Astrocyte of the hippocampus (primary cell): ENCODE measurements around the gene SKIL.

Experiments
- DNase-seq: peaks from one replicate; pipeline ENCODE4 v3.0.0; 2011; ENCODE audit warnings: low read depth, low spot score

SKIL gene

DNA sequence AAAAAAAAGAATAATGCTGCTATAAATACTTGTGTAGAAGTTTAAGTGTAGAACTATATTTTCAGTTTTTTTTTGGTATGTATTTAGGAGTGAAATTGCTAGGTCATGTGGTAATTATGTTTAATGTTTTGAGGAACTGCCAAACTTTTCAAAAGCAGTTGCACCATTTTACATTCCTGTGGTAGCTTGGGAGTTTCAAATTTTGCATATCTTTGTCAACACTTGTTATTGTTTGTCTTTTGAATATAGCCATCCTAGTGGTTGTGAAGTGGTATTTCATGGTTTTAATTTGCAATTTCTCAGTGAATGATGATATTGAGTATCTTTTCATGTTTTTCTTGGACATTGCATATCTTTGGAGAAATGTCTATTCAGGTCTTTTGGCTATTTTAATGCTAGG lies 30.4 kb downstream of the SKIL start:
- no peak for DNase-seq

DNA sequence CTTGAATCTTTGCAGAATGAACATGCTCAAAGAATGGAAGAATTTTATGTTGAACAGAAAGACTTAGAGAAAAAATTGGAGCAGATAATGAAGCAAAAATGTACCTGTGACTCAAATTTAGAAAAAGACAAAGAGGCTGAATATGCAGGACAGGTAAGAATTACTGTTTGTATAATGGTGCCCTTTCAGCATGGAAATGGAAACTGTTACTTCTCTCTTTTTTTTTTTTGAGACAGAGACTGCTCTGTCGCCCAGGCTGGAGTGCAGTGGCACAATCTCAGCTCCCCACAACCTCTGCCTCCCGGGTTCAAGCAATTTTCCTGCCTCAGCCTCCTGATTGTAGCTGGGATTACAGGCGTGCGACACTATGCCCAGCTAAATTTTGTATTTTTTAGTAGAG lies 33.6 kb downstream of the SKIL start:
- no peak for DNase-seq

DNA sequence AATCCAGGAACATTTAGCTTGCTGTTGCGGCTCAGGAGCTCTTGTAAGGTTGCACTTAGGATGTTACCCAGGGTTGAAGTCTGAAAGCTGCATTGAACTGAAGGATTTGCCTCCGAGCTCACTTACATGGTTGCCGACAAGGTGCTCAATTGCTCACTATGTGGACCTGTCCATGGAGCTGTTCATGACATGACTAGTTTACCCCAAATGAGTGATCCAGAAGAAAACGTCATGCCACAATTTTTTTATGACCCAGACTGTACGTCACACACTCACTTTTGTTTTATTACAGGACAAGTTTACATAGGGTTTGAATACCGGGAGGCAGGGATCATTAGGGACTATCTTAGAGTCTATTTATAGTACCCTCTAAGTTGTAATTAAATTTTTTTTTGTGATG lies 40.2 kb downstream of the SKIL start:
- no peak for DNase-seq

DNA sequence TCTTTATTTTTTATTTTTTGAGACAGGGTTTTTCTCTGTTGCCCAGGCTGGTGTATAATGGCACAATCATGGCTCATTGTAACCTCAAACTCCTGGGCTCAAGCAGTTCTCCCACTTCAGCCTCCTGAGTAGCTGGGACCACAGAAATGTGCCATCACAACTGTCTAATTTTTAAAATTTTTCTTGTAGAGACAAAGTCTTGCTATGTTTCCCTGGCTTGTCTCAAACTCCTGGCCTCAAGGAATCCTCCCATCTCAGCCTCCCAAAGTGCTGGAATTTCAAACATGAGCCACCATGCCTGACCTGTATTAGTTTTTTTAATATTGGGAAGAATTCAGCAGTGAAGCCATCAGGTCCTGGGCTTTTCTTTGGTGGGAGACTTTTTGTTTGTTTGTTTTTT lies 47.6 kb downstream of the SKIL start:
- no peak for DNase-seq

- peak; percentile 46 for DNase-seq
These were observed 53.0 kb downstream of the SKIL start for GRCh38 chr3:170410428-170411029.

DNA sequence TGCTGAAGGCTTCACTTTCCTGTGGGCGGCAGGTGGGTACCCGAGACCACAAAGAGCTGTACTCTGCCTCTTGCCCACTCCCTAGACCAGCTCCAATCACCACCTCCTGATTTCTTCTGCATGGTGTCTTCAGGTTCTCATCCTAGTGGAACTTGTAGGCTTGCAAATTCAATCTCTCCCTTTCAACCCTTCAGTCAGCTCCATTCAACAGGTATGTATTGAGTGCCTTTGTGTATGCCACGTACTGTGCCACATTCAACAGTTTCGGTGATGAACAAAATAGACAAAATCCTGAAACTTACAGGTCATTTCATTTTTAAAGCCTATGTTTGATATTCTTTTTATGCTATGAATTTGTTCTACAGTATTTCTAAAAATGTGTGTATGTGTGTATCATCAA lies 55.8 kb downstream of the SKIL start:
- DNase-seq: no peak

GRCh38 chr3:170414202-170414663 lies 56.7 kb downstream of the SKIL start:
- DNase-seq: peak; percentile 87

- DNase-seq: no peak
These were observed 59.6 kb downstream of the SKIL start for GRCh38 chr3:170417090-170417489.

GRCh38 chr3:170418422-170419398 lies 61.2 kb downstream of the SKIL start, which contains the start of gene CLDN11:
Gene CLDN11 (plus strand): TSS chr3:170418868. CDS start chr3:170419067, 199 bp downstream.
- peak; percentile 83 for DNase-seq

DNA sequence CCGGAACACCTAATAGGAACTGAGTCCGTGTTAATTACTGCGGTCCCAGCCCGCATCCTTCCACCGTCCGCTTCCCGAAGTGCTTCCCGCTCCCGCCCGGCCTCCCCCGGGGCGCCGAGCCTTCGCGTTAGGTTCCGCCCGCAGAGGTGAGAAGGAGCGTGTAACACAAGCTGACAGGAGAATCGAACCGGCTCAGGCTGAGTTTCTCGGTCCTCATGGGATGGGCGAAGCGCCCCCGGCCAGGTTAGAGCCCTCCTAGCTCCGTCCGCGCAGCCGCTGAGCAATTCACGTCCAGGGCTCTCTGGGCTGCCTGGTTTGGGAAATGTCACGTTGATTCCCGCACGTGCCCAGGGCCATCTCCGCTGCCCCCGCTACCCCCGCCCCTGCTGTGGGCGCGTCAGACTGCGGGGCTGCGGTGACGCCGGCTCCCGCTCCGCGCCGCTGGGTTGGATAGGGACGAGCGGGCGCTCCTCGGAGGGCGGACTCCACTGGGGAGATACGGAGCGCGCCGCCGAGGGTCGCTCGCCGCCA lies 62.1 kb downstream of the SKIL start:
- peak; percentile 66 for DNase-seq

DNA sequence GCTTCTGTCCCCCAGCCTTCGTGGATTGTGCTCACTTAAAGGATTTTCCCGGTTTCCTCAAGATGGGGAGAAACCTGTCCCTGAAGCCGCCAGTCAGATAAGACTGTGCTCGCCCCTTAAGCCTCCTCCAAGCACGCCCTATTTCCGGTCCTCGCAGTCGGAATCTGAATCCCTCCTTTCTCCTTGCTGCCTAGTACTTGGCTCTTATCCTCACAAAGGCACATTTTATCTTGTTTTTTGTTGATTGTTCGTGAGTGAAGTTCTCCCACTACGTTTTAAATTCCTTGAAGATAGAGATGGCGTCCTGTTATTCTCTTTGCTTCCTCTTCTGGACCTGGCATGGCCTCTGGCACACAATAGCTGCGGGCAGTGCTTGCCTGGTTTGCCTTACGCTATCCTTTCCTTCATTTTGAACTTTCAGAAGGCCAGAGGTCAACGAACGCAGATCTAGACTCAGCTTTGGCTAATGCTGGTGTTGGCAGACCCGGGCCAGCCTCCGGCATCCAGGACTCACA lies 62.8 kb downstream of the SKIL start:
- peak; percentile 43 for DNase-seq

DNA sequence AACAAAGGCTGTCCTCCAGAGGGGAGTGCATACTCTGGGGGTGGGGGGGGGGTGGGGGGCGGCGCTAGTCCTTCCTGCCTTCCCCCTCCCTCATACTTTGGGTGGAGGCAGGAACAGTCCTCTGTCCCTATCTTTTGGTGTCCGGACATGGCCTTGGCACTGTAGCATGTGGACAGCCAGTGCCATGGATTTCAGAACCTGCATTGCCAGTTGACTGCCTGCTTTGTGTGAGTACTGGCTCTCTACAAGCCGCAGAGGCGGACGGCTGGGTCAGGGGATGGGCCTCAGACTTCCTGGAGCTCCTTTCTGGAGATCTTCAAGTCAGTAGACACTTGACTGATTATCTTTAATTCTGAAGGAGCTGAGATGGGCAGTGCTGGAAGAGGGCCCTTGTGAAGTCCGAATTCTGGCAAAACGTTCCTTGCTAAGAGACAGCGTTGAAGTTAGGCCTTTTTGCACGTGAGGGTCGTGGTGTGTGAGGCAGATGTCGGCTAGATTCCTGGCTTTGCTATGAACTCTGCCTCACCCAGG lies 63.7 kb downstream of the SKIL start:
- DNase-seq: peak; percentile 29

DNA sequence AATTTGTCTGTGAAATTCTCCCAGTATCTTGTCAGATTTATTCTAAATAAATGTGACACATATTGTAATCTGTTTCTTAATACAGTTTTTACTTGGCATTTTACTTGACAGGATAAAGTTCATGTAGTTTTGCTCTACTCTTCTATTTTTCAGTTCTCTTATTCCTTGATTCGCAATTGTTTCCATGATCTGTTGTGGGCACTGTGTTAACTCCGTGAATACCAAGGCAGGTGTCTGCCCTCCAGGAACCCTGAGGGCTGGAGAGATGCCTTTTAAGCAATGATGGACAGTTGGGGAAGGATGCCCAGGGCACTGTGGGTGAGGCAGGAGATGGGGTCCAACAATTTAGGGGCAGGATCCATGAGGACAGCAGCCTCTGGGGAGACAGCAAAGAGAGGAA lies 64.2 kb downstream of the SKIL start:
- no peak for DNase-seq

DNA sequence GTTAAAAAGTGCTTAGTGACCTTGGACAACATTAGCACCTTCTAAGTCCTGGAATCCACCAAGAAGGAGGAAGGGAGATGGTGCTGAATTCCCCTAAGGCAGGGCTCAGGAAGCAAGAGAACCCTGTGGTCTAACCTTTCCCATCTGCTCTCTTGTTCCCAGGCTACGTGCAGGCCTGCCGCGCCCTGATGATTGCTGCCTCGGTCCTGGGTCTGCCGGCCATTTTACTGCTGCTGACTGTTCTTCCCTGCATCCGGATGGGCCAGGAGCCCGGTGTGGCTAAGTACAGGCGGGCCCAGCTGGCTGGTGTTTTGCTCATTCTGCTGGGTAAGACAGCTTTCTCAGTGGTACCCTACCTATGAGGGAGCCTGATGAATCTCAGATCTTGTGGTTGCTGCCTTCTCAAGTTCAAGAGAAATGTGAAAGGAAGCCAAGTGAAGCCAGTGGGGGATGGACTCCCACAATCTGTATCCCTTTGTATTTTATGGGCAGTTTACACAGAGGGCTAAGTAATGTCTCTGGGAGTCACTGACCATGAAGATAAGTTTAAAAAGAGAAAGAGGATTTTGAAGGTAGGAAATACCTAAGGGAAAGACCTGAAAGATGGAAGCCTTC lies 65.6 kb downstream of the SKIL start:
- no peak for DNase-seq

- no peak for DNase-seq
These were observed 67.4 kb downstream of the SKIL start for GRCh38 chr3:170424879-170425278.

DNA sequence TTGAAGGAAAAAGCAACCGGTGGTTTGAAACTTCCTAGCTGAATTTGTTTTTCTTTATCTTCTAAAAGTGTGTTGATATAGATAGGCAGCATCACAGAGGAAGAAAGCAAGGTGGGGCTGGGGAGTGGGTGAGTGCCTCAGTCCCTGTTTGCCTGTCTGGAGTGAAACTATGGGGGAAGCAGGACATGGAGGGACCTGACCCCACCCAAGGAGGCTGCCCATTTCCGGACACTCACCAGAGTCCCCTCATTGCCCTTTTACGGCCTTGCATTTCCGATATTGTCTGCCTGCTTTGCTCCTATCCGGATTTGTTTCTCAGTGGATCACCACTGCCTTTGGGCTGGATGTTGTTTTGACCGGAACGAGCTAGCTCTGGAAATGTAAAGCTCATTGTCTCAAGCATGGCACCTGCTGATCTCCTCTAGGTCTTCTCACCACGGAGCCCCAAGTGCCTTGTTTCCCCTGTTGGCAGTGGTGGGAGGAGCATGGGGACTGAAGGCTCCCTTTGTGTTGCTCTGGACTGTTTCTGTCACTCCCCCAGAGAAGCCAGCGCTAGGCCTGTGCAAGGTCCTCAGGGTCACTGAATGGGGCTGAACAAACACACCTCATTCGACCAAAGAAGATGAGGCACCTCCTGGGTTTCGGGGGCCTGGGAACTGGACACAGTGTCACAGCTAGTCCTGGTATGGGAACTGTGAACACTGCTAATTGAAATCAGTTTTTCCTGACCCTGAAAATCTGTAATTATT lies 68.2 kb downstream of the SKIL start:
- DNase-seq: no peak

GRCh38 chr3:170426240-170426797 lies 68.8 kb downstream of the SKIL start:
- peak; percentile 47 for DNase-seq

DNA sequence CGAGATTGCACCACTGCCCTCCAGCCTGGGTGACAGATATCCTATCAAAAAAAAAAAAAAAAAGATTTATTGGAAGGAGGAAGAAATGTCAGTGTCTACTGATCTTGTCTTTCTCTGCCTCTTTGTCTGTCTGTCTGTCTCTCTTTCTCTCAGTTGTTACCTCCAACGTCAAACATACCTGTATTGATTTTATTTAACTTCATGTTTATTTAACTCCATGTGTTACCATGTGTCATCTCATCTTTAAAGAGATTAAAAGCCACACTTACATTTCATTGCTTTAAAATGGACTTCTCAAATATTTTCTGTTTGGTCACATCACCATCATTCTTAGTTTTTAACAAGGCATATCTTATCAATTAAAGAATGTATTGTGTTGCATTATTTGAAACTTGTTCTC lies 70.6 kb downstream of the SKIL start:
- DNase-seq: no peak

DNA sequence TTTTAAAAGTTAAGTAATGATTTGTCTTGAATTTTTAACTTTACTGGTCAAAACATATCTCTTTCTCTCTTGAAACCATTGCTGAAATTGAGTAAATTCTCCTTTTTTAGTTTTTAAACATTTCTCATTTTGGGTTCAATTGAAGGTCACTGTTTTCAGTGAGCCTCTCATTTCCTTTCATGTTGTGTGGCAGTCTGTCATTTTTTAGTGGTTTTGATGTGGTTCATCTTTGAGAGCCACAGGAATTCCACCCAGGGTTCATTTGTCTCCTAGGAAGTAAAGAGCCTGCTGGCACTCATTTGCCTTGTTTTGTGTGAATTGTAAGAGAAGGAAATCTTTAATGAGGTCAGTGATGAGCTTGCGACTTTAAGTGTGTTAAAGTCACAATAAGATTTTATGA lies 71.5 kb downstream of the SKIL start:
- peak; percentile 90 for DNase-seq

- no peak for DNase-seq
These were observed 73.5 kb downstream of the SKIL start for GRCh38 chr3:170431054-170431453.

DNA sequence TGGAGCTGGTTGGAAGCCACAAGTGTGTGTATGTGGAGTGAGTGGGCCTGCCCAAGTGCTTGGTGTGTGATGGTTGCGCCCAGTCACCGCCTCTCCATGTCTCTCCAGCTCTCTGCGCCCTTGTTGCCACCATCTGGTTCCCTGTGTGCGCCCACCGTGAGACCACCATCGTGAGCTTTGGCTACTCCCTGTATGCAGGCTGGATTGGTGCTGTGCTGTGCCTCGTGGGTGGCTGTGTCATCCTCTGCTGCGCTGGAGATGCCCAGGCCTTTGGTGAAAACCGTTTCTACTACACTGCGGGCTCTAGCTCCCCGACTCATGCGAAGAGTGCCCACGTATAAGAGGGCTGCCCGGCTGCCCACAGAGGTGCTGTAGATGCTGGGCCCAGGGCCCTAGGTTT lies 74.9 kb downstream of the SKIL start:
- DNase-seq: no peak
